Measurements from ENCODE around the gene L3MBTL4.
"Not testable (repeated sequence)": the region's sequence is repeated elsewhere in the genome, so short reads cannot be mapped to it uniquely, and the experiment has no call there.

DNA sequence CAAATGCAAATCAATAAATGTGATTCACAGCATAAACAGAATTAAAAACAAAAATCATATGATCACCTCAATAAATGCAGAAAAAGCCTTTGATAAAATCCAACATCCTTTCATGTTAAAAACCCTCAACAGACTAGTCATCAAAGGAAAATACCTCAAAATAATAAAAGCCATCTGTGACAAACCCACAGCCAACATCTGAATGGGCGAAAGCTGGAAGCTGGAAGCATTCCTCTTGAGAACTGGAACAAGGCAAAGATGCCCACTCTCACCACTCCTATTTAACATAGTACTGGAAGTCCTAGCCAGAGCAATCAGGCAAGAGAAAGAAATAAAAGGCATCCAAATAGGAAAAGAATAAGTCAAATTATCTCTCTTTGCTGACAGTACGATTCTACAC lies 367.1 kb downstream of the L3MBTL4 start:
- TF ChIP-seq EZH2phosphoT487, EZH2 (IDR thresholded peaks at IDR 0.05): not testable (repeated sequence)
- TF ChIP-seq, protein P1, sequence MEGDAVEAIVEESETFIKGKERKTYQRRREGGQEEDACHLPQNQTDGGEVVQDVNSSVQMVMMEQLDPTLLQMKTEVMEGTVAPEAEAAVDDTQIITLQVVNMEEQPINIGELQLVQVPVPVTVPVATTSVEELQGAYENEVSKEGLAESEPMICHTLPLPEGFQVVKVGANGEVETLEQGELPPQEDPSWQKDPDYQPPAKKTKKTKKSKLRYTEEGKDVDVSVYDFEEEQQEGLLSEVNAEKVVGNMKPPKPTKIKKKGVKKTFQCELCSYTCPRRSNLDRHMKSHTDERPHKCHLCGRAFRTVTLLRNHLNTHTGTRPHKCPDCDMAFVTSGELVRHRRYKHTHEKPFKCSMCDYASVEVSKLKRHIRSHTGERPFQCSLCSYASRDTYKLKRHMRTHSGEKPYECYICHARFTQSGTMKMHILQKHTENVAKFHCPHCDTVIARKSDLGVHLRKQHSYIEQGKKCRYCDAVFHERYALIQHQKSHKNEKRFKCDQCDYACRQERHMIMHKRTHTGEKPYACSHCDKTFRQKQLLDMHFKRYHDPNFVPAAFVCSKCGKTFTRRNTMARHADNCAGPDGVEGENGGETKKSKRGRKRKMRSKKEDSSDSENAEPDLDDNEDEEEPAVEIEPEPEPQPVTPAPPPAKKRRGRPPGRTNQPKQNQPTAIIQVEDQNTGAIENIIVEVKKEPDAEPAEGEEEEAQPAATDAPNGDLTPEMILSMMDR (IDR thresholded peaks at IDR 0.05) = not testable (repeated sequence)

All from neural progenitor cell (in vitro differentiated cells).